AG04450 (cell line): Measurements from ENCODE around the gene THRB. TPM values are rescaled to one million over a fixed set of nuclear protein-coding genes. Genes with fewer than 3 reads are reported as not detected.

Source experiments
- CTCF ChIA-PET: fragments of 300-600, 350-600 bp; formaldehyde crosslinking; extraction: SDS; loops from one replicate; lab custom pipeline; 2022; ENCODE audit warnings: antibody characterized with exemption, inconsistent platforms; lab: Charles Lee
- POLR2A ChIA-PET: fragments of 350-600 bp; formaldehyde crosslinking; extraction: SDS; loops from one replicate; lab custom pipeline; 2021; ENCODE audit warnings: antibody characterized with exemption, inconsistent platforms; lab: Yijun Ruan, JAX
- DNase-seq: peaks from one replicate; pipeline ENCODE4 v3.0.0-alpha.2; 2011; ENCODE audit warnings: low read depth, low spot score
- H3K27ac ChIP-seq: one replicate; pipeline ENCODE4 v1.5.1; 2012; ENCODE audit warnings: low read depth, low read length, control low read depth
- H3K27me3 ChIP-seq: one replicate; pipeline ENCODE4 v1.6.0; 2012; ENCODE audit warnings: low read length; ENCODE audit not compliant: control insufficient read depth, insufficient read depth
- H3K4me3 ChIP-seq: 2 replicates; pipeline ENCODE4 v1.5.1; 2011; ENCODE audit warnings: mild to moderate bottlenecking, low read depth, low read length, control low read depth
- H3K9me3 ChIP-seq: 2 replicates; pipeline ENCODE4 v1.5.1; 2012; ENCODE audit warnings: low read length; ENCODE audit not compliant: control insufficient read depth, insufficient read depth
- polyA plus RNA-seq: library from polyadenylated mRNA; depleted of rRNA; stranded (reverse); fragments of >200 nt; gene quantifications from 2 replicates; pipeline ENCODE4 v1.2.3, GENCODE V29; 2011
- TF ChIP-seq, protein P1 (sequence below): IDR thresholded peaks from 2 replicates; pipeline ENCODE4 v1.5.1; 2011; ENCODE audit warnings: low read depth, low read length, control low read depth, inconsistent platforms

The THRB gene
- polyA plus RNA-seq, 1 experiment = 0.02 TPM

DNA sequence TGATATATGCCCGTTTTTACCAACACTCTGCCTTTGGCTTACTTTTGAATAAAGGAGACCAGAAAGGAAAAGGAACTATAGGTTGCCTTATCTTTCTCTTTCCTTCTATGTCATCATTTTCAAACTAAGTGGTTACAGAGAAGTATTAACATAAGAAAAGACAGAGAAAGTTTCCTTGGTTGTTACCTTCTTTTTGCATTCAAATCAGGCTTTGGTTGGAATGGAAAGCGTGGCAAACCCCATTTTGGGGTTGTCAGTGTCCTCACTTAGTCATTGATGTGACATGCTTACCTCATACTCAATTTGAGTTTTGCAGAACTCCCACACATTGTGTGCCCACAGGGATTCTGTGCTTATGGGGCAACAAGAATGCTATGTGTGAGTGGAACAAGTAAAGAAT lies 3.7 kb upstream of the THRB start:
- peaks cover 20% of the 10 kb centered on the region for H3K27me3 ChIP-seq
- DNase-seq = no peak
- ChIA-PET CTCF (no interaction called here), POLR2A (no interaction called here)
- H3K4me3 ChIP-seq = no peak overlapping the region
- TF ChIP-seq, protein P1, sequence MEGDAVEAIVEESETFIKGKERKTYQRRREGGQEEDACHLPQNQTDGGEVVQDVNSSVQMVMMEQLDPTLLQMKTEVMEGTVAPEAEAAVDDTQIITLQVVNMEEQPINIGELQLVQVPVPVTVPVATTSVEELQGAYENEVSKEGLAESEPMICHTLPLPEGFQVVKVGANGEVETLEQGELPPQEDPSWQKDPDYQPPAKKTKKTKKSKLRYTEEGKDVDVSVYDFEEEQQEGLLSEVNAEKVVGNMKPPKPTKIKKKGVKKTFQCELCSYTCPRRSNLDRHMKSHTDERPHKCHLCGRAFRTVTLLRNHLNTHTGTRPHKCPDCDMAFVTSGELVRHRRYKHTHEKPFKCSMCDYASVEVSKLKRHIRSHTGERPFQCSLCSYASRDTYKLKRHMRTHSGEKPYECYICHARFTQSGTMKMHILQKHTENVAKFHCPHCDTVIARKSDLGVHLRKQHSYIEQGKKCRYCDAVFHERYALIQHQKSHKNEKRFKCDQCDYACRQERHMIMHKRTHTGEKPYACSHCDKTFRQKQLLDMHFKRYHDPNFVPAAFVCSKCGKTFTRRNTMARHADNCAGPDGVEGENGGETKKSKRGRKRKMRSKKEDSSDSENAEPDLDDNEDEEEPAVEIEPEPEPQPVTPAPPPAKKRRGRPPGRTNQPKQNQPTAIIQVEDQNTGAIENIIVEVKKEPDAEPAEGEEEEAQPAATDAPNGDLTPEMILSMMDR = no peak
- peaks cover 4% of the 10 kb centered on the region; the same call in 1 of the 2 replicates for H3K9me3 ChIP-seq
- no peak overlapping the region for H3K27ac ChIP-seq

DNA sequence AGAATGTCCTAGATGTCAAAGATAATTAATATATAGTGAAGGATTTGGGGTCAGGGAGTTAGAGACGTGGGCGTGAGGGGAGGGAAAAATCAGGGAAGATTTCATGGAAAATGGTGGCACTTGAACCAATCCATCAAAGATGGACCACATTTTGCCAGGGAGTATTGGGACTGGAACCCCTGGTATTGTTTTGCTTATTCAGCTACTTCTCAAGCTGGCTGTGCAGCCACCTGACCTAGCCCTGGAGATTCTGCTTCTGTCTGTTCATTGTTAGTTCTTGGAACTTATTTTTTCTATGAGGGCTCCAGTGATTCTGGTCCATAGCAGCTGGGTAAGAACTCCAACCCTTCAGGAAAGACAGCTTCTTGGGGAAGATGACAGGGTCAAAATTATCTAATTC lies 3.3 kb upstream of the THRB start:
- no peak overlapping the region for H3K27ac ChIP-seq
- no peak for DNase-seq
- H3K4me3 ChIP-seq = no peak overlapping the region
- H3K27me3 ChIP-seq = peaks cover 24% of the 10 kb centered on the region
- ChIA-PET POLR2A (no interaction called here), CTCF (no interaction called here)
- H3K9me3 ChIP-seq = peaks cover 4% of the 10 kb centered on the region; the same call in 1 of the 2 replicates
- TF ChIP-seq, protein P1 = no peak

DNA sequence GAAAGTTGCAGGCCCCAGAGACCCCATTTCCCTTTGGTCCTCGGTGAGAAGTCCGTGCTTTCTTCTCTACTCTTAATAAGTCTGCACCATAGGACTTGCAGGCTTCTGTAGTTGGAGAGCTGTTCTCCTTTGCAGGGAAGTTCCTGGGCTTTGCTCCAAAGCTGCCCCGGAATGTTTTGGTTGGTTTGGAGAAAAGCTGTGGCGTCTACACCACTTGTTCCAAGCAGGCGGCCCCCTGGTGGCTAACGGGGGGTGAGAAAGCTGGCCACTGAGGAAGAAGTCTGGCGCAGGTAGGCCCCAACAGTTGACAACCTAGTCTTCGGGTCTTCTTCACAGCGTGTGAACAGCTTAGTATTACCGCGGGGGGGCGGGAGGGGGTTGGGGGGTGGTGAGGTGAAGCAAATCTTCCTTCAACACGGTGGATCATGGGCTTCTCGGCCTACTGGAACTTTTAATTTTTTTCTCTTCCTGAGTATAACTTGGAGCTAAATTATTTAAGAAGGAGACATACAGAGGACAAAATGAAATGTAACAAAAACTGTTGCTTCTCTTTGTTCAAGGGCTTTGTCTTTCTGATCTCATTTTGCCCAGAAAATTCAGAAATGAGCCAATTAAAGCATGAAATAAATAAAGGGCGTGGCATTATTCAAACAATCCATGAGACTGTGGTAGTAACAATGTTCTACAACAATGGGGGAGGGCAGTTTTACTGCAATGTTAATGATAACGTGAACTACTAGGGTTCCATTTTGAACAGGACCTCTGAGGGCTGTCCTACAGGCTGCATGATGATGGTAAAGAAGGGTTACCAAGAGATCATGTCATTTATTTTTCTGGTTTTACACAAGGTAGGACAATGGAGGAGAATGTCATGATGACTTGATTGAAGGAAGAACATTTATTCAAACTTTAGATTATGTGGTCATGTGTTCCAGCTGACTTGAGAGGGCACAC lies 2.2 kb upstream of the THRB start:
- Histone ChIP-seq H3K27ac (no peak overlapping the region), H3K4me3 (no peak overlapping the region), H3K9me3 (peaks cover 4% of the 10 kb centered on the region; the same call in 1 of the 2 replicates), H3K27me3 (peaks cover 24% of the 10 kb centered on the region)
- ChIA-PET POLR2A (no interaction called here), CTCF (interaction anchor here (0.5 to 0.7 kb wide), 3 partner anchors 21 to 692 kb away, joined by 3 to 5 read pairs (median 4); no protein-coding TSS in a partner anchor)
- TF ChIP-seq, protein P1 = peak; percentile 45
- DNase-seq = peak; percentile 4

DNA sequence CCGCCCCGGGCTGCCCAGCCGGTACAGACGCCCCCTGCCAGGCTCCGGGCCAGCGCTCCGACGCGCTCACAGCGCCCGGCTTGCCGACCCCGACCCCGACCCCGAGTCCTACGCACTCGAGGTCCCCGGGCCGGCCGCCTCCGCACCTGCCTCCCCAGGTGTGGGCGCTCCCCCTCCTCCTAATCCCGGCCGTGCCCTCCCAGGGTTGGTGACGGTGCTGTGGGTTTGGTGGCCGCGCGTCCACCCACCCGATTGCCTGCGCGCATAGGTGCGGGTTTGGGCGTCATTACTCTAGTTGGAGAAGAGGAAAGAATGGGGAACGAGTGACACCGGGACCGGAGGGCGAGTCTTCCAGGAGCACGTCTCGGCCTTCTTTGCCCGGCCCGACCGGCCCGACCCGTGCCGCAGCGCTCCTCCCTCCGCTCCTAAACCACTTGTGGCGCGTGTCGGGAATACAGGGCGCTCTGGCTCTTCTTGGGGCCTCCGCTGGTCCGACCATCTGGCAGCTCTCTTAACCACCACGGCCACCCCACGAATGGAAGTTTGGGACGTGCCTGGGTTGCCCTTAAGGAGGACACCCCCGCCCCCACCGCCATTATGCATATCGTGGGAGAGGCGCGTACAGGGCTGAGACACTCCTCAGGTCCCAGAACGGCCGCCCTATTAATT lies 810 bp upstream of the THRB start:
- Histone ChIP-seq H3K9me3 (peaks cover 4% of the 10 kb centered on the region; the same call in 1 of the 2 replicates), H3K4me3 (no peak overlapping the region), H3K27ac (no peak overlapping the region), H3K27me3 (peaks cover 24% of the 10 kb centered on the region)
- no peak for DNase-seq
- TF ChIP-seq, protein P1 = no peak
- CTCF ChIA-PET = interaction anchor here (0.6 kb wide), 1 partner anchor 607 kb away, joined by 3 read pairs; no protein-coding TSS in a partner anchor
- POLR2A ChIA-PET = no interaction called here
